GM19239 (cell line): Measurements from ENCODE around the gene PLP1.
"Not testable (repeated sequence)": the region's sequence is repeated elsewhere in the genome, so short reads cannot be mapped to it uniquely, and the experiment has no call there.

Experiments used
- DNase-seq: peaks from one replicate; pipeline ENCODE4 v3.0.0; 2011; ENCODE audit warnings: low spot score; ENCODE audit not compliant: insufficient read length
- FAIRE-seq: peaks from 2 replicates; lab custom pipeline; 2011; peaks lifted over from hg19 to GRCh38; lab: Jason Lieb, UNC

PLP1 gene

DNA sequence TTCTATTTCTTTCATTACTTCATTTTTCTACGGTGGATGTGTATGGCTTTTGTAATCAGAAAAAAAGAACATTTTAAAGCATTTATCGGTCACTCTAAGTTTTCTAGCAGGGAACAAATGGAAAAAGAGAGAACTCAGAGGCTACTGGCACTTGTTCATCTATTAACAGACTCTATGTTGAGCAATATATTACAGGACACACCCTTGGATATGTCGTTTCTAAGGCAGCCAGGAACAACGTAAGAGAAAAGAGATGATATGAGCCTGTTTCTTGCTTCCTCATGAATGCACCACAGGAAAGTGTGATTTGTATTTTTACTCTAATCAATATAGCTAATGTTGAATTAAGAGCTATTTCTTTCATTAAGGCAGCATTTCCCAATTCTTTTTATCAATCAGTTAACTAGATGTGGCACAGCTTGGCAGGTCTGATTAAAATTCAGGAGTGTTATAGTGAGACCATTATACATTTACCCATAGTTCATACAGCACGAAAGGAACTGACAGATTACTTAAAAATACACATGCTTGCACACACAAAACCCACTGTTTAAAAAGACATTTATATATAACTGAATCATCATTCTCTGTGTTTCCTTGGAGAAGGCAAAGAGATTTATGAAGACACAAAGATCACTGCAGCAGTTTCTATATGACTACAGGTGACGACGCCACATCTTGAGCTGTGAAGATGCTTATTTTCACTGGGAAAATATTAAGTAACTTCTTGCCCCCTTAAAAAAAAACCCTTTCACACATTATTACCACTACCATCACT lies 42.4 kb downstream of the PLP1 start:
- FAIRE-seq (no peak), DNase-seq (no peak)

DNA sequence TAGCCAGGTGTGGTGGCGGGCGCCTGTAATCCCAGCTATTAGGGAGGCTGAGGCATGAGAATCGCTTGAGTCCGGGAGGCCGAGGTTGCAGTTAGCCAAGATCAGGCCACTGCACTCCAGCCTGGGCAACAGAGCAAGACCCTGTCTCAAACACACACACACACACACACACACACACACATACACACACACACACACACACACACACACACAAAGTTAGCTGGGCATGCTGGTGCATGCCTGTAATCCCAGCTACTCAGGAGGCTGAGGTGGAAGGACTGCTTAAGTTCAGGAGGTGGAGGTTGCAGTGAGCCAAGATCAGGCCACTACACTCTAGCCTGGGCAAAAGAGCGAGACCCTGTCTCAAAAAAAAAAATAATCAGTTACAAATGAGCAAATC lies 44.2 kb downstream of the PLP1 start:
- not testable (repeated sequence) for FAIRE-seq, DNase-seq

DNA sequence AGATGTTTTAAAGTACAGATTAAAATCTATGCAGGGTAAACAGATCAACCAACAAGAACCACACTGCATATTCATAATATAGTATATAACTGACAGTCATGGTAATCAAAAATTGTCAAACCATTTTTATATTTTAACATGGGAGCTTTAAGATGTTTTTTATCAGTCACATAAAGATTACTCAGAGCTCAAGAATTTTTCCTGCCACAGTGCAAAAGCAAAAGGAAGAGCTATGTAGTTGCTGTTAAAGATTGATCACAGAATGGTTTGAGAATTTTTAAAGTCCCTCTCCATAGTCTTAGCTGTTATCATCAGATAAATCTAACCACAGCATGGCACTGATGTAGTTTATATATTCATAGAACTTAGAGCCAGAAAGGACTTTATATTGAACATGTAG lies 47.0 kb downstream of the PLP1 start:
- DNase-seq (no peak), FAIRE-seq (no peak)

DNA sequence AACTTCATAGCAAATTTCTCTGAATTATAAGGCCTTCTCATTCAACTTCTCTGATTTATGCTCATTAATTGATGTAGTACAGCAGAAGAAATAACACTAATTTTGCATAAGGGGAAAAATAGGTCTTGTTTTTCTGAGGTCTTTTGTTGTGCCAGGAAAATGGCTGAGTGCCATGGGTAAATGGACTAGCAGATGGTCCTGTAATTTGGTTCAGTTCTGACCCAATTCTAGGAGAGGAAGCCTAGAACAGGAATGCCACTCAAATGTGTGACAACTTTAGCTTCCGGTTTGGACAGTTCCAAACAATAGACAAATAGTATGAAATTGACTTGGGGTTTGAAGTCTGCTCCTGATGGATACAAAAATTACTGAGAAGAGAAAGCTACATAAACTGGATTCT lies 49.2 kb downstream of the PLP1 start:
- peak; percentile 42 for FAIRE-seq
- no peak for DNase-seq

DNA sequence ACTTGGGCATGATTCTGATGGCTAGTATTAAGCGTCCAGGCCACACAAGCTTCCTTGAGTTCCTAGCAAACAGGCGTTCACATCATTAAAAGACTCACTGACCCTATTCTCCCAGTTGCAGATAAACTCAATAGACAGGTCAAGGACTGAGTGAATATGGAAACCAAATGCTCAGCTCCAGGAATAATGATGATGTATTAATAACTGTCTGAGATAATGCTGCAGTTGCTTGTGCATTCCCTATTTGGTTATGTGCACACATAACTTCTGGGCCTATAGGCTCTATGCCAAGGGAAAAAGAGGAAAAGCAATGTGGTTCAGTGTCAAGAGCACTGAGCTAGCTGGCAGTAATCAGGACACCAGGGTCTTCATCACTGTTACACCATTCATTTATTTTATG lies 51.9 kb downstream of the PLP1 start:
- DNase-seq (no peak), FAIRE-seq (no peak)

DNA sequence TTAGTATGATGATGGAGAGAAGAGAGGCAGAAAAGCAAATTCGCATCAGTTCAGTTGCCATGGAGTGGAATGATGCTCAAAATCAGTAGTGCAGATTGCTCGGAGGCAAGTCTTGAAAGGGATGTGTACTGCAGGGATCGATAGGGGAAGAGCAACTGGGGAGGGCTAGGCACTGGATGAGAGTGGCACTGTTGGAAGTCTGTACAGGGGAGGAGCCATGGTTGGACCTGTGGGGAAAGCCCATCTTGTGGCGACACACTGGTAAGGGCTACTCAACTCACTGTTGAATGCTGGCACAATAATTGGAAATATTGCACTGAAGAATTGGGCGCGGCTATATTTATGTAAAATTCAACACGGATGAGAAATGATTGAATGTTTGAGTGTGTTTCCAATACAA lies 54.2 kb downstream of the PLP1 start:
- DNase-seq (no peak), FAIRE-seq (no peak)

DNA sequence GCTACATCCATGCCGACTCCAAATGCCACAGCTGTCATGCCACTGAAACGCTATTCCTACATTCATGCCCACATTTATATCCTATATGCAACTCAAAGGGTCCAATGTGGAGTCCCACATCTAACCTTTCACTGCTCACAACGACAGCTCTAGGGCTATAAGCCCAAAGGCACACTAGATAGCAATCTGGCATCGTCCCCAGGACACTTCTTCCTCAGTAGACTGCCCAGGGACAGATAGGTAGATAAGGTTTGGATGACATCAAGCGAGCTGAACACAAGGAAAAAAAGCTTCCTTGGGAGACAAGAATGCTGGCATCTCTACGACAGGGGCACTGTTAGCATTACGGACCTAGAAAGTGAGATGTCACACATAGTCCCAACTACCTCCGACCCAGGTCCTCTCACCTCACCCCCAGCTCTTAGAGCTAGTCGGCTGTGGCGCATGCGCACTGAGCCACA lies 54.7 kb downstream of the PLP1 start:
- DNase-seq (no peak), FAIRE-seq (peak; percentile 92)

DNA sequence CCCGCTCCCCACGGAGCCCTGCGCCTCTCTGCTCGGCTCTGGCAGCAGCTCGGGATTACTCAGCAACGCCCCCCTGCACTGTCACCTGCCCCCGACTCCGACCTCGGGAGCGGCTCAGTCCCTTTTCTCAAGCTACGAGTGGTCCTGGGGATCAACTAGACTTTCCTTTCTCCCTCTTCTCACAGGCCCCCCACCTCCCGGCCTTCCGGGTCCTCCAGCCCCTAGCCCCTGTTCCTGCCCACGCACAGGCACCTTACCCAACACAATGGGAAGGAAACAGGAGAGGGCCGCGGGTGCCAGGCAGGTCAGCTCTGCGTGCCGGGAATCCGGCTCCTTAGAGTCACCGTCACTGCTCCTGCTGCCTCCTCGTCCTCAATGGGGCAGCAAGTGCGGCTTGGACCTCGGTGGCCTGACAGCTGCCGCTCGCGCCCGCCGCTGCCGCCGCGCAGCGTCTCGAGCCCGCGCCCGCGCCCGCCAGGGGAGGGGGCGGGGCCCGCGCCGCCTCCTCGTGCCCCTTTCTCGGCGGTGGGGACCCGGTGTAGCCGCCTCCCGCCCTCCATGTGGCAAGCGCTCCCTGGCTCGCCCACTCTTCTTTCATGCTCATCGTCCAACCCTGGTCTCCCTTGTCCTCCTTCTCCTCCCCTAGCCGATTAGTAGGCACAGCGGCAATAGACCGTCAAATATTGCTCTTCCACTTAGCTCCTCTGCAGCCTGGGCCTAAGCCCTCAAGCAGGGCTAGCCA lies 55.3 kb downstream of the PLP1 start, which contains the start of gene RAB9B:
RAB9B (minus strand) TSS at position 455 of the 742 bp plus-strand sequence. CDS start 6,473 bp downstream, outside the sequence.
- peak; percentile 70 for FAIRE-seq
- DNase-seq = peak; percentile 61

DNA sequence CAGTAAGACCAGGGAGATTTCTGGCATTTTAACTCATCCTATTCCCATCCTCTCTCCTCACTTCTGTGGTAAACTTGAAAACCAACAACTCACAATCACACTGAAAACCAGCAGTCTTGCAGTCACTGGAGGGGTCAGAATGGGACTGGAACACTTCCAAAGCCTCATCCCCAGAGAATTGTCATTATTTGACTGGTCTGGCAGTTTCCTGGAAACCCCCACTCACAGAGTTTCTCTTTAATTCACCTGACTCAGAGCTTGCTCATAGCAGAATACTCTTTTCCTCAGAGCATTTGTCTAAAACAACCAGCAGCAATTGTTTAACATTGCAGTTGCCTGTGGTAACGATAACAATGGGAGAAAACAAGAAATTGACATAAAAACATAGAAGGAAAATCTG lies 62.8 kb downstream of the PLP1 start:
- DNase-seq (no peak), FAIRE-seq (no peak)
